ENCODE results near the gene KCNJ15.

GRCh38 chr21:38219049-38219628 is 37.7 kb upstream of the KCNJ15 start:
- TF ChIP-seq CTCF (IDR thresholded peaks at IDR 0.05) (peak; percentile 90 to 94 (median 91)), POLR2A (IDR thresholded peaks at IDR 0.05) (no peak), POLR2AphosphoS5 (IDR thresholded peaks at IDR 0.05) (no peak)
